Glomerular visceral epithelial cell (primary cell): ENCODE data around the gene RTN4.

Source experiments
- DNase-seq: peaks from one replicate; pipeline ENCODE4 v3.0.0-alpha.2; 2016; ENCODE audit errors: extremely low spot score

Gene RTN4

DNA sequence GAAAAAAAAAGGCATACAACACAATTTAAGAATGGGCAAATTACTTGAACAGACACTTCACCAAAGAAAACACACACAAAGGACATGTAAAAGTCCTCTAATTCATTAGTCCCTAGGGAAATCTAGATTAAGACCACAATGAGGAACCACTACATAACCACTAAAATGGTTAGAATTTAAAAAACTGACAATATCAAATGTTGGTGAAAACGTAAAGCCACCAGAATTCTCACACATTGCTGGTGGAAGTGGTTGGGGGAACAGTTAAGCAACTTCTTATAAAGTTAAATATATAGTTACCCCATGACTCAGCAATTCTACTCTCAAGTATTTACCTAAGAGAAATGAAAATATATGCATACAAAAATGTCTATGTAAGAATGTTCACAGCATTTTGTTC lies 11.8 kb downstream of the RTN4 start:
- no peak for DNase-seq

DNA sequence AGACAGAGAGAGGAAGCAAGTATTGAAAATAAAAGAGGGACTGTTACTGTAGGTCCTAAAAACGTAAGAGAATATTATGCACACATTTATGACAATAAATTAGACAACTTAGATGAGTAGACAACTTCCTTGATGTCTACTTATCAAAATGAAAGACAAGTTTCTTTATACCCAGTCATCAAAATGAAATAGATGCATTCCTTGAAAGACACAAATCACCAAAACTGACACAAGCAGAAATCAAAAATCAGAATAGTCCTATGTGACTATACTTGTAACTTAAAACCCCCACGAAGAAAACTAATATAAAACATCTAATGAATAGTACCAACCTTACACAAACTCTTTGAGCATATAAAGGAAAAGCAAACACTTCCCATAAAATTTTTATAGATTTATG lies 14.5 kb downstream of the RTN4 start:
- DNase-seq = no peak

DNA sequence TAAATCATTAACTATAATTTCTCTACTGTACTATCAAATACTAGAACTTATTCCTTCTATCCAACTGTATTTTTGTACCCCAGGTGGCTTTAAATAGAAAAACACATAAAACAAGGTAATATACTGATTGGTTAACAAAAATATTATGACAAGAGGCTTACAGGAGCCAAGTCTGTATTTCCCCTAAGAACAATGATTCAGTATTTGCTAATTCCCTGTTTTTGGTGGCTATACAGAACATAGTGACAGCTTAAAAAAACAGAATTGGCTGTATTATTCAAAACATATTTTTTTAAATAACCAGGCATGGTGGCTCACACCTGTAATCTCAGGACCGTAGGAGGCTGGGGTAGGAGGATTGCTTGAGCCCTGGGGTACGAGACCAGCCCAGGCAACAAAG lies 16.3 kb downstream of the RTN4 start:
- DNase-seq = no peak

DNA sequence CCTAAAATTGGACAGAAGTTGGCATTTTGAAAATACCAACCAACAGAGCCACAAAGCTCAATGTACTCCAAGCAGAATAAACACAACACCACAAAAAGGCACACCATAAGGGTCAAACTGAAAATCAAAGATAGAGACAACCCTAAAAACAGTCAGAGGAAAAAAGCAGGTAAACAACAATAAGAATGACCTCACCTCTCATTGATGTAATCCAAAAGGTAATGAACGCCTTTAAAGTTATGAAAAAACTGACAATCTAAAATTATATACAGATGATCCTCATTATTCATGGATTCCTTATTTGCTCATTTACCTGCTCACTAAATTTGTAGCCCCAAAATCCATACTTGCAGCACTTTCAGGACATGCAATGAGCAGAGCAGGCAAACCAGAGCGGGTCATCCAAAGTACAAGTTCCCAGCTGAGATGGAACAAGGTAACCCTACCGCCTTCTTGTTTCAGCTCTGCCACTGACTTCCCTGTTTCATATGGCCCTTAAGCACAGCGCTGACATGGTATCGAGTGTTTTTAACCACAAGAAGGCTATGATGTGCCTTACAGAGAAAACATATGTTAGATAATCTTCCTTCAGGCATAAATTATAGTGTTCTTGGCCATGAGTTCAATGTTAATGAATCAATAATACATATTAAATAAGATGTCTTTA lies 17.0 kb downstream of the RTN4 start:
- DNase-seq = no peak

DNA sequence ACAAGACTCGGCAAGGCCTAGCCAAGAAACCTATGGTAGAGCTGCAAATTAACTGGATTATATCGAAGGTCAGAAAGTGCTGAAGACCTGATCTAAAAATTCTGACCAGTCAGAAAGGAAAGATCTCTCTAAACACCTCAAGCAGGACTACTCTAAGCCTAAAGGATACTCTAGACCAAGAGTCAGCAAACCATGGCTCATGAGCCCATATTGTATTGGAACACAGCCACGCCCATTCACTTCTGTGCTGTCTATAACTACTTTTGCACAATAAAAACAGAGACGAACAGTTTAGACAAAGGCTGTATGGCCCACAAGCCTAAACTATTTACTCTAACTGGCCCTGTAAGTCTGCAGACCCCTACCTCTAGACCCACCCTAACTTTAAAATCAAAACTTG lies 18.7 kb downstream of the RTN4 start:
- no peak for DNase-seq

DNA sequence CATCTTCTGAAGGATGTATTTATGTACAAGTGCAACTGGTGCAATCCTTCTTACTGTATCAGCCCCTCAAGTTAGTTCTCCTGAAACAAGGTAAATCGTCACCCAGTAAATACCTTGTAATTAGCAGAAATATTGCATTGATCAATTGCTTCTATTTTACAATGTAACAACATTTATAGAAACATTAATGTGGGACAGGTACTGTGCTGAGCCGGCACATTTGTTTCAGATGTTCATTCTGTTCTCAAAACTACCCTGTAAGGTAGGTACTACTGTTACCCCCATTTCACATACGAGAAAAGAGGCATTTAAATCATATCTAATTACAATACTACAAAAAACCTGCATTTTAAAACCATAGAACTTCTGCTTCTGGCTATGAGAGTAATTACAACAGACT lies 19.5 kb downstream of the RTN4 start:
- no peak for DNase-seq

DNA sequence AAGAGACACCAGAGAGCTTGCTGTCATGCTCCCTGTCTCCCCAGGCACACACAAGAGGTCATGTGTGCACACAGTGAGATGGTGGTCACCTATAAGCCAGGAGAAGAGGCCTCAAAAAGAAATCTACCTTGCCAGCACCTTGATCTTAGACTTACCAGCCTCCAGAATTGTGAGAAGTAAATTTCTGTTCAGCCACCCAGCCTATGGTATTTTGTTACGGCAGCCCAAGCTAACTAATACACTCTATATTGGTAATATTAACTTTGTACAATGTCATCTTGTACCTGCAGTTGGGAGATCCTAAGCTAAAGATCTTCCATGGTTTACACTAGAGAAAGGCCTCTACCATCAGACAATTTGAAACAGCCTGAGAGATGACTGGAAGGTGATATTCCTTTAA lies 21.2 kb downstream of the RTN4 start:
- no peak for DNase-seq

DNA sequence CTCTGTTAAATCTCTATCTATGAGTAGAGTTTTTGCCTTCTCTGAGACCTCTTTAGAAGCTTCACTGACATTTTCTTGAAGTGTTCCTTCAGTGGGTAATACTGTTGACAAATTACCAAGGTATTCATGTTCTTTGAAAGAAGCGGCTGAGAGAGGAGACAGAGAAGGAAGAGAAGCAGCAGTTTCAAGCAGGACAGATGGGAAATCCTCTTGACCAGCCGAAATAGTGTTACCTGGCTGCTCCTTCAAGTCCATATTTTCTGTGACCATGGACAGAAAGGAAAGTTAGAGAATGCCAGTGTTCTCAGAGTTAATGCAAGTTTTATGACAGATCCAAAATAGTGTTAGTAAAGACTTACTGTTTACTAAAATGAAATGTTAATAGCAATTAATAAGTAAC lies 23.0 kb downstream of the RTN4 start:
- DNase-seq = no peak

DNA sequence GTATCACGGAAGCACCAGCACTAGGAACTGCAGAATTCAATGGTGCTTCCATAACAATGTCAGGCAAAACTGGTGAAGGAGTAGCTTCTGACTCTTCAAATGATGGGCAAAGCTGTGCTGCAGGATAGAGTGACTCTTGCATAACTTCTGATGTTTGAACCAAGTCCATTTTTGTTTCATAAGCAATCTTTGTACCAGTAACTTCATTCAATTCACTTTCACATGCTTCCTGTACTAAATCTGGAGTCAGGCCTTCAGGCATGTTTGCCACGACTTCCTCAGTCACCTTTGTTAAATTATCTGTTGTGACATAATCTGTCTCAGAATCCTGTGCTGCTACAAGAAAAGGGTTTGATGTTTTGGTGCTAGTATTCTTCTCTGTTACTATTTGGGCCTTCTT lies 24.0 kb downstream of the RTN4 start:
- DNase-seq = no peak

DNA sequence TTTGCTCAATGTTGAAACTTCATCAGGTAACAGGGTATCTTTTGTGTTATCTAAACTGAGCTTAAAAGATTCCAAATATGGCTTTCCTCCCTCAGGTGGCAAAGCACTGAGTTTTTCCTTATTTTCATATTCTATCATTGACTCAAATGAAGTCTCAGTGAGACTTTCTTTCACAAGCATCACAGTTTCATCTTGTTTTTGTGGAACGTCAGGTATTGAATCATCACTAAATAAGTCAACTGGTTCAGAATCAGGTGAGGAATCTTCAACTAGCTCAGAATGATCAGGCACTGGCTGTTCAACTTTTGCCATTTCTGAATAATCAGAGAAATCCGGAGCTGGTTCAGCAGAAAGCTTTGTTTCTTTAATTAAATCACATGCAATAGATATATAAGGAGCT lies 24.6 kb downstream of the RTN4 start:
- no peak for DNase-seq

DNA sequence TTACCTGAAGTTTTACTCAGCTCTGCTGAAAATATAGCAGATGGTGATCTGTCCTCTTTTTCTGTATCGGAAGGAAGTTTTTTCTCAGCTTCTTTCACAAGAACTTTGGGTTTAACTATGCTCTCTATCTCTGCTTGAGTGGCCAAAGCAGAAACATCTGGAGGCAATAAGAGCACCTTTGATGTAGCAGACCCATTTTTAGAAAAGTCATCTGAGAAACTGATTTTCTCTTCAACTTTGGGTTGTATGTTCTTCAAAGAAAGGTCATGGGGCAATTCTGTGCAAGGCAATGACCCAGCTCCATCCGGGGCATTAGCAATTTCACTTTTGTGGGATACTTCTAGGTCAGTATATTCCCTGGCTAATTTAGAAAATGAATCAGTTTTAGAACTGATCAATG lies 25.2 kb downstream of the RTN4 start:
- DNase-seq = no peak

DNA sequence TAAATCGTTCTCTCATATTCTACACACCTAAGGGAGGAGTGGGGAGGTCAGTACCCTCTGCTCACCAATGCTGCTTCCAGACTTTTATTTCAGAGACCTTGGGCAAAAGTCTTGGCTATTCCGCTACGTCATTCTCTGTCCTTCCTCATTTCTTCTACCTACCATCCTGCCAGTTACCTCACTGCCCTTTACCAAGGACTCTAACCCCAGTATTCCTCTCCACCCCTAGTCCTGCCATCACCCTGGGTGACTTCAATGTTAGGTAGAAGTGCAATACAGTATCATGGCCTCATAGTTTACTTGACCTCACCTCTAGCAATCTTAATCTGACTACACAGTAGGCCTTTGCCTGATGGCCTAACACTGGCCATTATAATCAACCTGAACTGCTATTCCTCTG lies 27.8 kb downstream of the RTN4 start:
- DNase-seq = no peak

DNA sequence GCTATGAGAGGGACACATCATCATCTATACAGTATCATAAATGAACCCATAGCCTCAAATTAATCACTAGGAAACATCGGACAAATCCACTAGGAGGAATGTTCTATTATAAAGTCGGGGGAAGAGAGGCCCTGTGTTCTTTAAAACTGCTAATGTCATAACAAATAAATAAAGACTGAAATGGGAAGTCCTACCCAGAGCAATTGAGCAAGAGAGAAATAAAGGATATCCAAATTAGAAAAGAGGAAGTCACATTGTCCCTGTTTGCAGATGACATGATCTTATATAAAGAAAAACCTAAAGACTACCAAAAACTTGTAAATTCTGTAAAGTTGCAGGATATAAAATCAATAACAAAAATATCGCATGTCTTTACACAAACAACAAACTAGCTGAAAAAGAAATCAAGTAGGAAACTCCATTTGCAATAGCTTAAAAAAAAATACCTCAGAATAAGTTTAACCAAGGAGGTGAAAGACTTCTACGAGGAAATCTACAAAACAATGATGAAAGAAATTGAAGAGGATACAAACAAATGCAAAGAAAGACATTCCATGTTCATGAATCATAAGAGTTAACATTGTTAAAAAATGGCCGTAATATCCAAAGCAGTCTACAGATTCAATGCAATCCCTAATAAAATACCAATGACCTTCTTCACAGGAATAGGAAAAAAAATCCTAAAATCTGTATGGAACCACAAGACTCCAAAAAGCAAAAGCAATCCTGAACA lies 30.6 kb downstream of the RTN4 start:
- no peak for DNase-seq

DNA sequence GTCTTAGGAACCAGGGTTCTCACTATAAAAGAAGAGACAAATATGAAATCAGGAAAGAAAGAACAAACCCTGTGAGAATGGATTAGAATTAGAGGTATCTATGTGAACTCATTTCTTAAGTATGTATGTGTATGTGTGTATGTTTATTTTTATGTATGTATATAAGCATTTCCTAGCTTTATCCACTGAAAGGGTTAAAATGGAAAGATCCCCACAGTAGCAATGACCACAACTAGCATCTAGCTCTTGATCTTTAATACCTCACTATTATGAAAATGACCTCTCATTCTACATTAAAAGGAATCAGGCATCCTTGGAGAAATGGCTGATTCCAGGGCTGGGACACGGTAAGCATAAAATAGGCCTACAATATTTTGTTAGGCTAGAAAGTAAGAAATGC lies 31.6 kb downstream of the RTN4 start:
- no peak for DNase-seq

DNA sequence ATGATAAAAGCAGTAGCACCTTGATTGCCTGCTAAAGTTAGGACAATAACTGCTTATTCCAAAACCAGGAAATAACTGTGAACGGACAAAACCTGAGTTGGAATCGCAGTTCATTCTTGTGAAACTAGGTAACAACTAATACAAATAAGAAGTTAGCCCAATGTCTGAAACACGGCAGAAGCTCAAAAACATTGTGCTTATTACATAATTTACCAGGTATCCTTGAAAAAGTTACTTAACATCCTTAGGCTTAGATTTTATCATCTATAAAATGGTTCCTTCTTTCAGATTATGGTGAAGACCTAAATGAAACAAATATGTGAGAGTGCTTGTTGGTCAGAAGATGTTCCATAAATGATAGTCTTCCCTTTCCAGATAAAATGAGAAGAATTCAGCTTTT lies 32.4 kb downstream of the RTN4 start:
- DNase-seq = no peak

DNA sequence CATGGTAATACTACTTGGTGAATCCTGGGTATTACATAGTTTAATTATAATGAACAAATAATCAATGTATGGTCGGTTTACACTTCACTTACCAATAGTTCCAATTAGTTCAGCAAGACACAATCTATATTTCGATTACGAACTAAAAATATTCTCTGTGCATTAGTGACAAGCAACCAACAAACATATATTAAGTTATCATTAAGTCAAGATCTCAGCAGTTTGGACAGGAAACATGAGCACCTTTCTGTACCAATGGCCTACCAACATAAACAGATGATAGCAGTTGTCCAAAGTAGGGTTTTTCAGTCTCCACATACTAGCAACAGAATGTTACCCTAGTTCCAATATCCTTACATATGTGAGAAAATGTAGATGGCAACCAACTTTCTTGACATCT lies 32.8 kb downstream of the RTN4 start:
- no peak for DNase-seq

DNA sequence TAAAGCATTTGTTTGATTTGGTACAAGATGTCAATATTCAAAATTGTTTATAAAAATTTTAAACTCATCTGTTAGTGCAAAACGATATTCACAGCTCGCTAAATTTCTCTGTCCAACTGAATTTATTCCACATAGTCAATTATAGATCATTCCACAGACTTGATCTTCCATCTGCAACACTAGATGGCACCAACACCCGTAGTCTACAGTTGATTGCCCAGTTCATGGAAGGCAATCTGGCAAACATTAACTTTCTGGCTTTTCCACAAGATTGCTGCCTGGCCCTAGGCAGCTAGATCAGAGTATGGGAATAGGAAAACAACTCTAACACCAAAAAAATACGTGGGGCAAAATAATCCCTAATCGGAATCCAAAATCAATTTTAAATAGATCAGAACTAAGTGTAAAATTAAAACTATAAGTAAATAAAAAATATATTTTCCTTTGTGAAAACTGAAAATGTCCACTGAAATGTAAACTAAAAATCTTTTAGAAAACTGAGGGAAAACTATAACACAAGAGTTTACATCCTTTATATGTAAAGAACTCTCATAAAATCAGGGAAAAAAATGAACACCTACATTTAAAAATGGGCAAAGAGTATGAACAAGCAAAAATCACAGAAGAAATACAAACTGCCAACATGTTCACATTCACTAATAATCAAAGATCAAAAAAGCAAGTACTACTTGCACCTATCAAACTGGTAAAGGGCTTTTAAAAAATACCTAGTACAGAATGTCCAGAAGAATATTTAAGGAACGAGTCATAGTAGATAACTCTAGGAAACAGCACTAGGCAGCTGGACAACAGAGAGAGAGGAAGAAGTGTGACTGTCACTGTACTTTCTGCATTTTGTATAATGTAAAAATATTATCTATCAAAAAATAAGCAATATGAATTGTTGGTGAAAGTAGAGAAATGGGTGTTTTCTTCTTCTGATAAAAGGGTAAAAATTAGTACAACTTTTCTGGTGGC lies 35.0 kb downstream of the RTN4 start:
- DNase-seq = peak; percentile 82

DNA sequence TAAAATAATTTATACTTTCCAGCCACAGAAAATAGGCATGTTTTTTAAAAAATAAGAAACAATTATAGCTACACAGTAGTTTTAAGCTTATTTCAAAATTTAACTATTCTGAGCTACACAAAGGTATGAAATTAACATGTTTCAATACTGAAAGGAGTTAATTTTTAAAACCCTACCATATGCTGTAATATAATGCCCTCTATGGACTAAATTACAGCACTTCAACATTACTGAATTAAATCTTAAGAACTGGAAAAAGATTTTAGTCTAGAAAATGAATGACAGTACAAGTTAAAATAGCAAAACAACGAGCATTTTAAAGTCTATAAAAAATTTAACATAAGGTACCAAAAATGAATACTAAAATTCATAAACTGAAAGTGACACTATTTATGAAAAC lies 36.3 kb downstream of the RTN4 start:
- no peak for DNase-seq

DNA sequence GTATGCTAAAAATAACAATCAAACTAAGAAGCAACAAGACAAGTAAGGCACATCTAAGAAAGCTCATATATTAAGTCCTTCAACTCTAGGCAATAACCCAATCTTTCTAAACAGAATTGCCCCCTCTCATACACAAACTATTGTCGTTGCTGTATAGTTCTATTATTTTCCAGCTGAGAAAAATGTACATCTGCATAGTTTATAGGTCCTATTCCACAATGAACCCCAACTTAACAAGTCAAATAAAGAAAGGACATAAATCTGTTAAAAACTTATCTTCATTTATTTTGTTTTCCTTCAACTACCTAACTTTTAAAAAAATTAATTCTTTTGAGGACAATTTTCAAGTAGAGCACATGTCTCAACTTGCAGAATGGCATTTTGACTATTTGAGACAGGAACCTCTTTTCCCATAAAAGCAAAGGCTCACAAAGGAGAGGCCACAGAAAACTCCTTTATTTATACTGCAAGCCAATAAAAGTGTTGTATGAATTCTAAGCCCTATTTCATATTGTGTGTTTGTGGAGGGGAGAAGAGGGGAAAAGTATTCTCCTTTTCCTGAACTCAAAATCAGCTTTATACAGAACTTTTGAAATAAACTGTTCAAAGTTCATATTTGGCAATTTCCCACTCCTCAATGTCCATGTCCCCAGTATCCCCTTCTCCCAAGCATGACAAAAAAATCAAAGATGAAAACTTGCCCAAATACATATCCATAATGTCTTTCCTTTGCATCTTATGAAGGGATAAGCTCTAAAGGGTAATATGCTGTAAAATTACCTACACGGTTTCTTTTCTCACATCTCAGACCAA lies 37.4 kb downstream of the RTN4 start:
- no peak for DNase-seq

DNA sequence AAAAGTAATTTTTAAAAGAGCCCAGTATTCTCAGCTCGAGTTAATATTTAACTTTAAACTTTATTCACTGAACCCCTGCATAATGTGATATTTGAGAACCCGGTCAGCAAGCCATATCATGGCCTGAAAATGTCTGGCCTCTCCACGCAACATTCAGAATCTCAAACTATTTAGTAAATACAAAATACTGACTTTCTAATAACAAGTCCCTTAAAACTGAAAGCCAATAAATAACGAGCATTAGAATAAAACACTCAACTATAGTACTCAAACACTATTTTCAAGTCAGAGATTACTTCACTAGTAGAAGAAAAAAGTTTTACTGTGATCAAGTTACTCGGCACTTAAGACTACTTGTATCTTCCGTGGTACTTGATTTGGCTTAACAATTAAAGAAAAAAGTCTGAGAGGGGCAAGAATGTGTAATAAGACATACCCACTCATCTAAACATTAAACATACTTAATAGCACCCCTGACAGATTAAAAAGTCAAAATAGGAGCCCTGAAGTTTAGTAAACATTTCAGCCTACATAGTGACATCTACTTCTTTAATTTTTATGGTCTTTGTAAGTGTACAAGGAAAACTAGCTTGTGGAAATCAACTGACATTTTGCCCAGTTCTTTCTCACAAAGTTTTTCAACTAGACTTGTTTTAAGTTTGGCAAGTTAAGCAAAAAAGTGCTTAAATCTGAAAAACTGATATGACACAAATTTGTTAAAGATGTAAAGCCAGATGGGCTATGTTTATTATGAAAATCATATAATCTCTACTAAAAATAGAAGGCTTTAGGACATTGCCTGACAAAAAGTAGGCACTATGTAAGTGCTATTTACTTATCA lies 38.2 kb downstream of the RTN4 start:
- peak; percentile 41 for DNase-seq

DNA sequence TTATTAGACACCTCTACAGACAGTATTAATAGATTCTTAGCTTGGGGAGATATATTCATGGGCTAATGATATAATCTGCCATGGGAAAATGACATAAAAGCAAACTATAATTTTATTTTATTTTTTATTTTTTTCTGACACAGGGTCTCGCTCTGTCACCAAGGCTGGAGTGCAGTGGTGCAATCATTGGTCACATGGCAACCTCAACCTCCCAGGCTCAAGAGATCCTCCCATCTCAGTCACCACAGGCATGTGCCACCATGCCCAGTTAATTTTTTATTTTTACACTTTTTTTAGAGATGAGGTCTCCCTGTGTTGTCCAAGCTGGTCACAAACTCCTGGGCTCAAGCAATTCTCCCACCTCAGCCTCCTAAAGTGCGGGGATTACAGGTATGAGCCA lies 39.3 kb downstream of the RTN4 start:
- DNase-seq = peak; percentile 71
